ENCODE measurements around the gene NINJ1. TPM values are rescaled to one million over a fixed set of nuclear protein-coding genes. Genes with fewer than 3 reads are reported as not detected.

NINJ1 gene
- total and polyA plus RNA-seq, 2 of the 13 experiments (the other 11 are each of a cell fraction or from before 2014, with no cell fraction given), result 81.2 to 92.1 TPM

DNA sequence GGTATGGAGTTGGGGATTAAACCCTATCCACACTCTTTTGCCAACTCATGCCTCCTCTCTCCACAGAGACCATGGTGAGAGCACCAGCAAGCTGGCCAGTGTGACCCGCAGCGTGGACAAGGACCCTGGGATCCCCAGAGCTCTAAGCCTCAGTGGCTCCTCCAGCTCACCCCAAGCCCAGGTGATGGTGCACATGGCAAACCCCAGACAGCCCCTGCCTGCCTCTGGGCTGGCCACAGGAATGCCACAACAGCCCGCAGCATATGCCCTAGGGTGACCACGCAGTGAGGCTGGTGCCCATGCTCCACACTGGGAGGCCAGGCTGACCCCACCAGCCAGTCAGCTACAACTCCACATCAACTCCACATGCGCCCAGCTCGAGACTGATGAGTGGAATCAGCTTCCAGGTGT lies 49.6 kb downstream of the NINJ1 start (continued):
- no peak for TF ChIP-seq ZNF121 (CRISPR knock-in tag; IDR thresholded peaks at IDR 0.05)
- no peak for TF ChIP-seq BORCS8-MEF2B (CRISPR knock-in tag; IDR thresholded peaks at IDR 0.05)
- TF ChIP-seq, protein P1, sequence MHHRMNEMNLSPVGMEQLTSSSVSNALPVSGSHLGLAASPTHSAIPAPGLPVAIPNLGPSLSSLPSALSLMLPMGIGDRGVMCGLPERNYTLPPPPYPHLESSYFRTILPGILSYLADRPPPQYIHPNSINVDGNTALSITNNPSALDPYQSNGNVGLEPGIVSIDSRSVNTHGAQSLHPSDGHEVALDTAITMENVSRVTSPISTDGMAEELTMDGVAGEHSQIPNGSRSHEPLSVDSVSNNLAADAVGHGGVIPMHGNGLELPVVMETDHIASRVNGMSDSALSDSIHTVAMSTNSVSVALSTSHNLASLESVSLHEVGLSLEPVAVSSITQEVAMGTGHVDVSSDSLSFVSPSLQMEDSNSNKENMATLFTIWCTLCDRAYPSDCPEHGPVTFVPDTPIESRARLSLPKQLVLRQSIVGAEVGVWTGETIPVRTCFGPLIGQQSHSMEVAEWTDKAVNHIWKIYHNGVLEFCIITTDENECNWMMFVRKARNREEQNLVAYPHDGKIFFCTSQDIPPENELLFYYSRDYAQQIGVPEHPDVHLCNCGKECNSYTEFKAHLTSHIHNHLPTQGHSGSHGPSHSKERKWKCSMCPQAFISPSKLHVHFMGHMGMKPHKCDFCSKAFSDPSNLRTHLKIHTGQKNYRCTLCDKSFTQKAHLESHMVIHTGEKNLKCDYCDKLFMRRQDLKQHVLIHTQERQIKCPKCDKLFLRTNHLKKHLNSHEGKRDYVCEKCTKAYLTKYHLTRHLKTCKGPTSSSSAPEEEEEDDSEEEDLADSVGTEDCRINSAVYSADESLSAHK (CRISPR knock-in tag; IDR thresholded peaks at IDR 0.05; ENCODE audit: borderline replicate concordance), result no peak
- no peak for TF ChIP-seq MYC (CRISPR knock-in tag; IDR thresholded peaks at IDR 0.05; ENCODE audit: borderline replicate concordance)
- no peak for TF ChIP-seq ATAD3A (CRISPR knock-in tag; IDR thresholded peaks at IDR 0.05)
- TF ChIP-seq ZNF816 (CRISPR knock-in tag; IDR thresholded peaks at IDR 0.05; ENCODE audit: borderline replicate concordance), result no peak
- no peak for TF ChIP-seq TEAD2 (CRISPR knock-in tag; IDR thresholded peaks at IDR 0.05)

DNA sequence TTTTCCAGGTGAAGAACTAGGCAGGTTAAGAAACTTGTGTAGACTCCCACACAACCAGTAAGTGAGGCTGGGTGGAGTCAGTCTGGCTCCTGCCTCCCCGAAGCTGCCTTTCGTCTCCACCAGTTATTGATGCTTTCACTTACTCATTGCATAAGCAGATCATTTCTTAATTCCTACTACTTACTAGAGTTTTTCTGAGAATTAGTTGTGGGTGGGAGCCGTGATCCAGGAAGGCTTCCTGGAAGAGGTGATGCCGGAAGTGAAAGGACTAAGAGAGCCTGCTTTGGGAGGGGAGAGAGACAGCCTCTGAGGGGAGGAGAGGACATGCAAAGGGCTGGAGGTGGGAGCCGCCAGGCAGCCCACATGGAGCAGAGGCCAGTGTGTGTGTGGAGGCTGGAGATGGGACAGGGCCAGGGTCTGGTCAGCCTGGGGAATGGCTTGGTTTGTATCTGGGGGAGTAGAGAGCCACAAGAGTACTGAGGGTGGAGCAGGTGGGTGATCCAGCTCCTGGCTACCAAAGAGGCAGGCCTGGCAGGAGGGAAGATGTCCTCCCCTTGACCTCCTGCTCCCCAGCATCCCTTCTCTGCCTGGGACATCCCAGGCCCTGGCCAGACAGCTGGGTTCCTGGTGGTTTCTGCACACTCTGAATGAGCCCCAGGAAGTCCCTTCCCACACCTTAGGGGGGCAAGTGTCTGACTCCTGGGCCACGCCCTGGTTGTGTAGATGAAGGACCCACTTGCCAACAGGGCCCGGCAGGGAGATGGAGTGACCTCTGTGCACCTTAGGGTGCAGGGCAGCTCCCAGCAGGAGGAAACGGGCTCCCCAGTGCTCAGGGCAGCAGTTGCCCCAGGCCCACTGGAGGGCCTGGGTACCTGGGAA lies 50.2 kb downstream of the NINJ1 start:
- intact Hi-C loops (cut with micrococcal nuclease; ENCODE audit: unreplicated experiment) (no loop called here), in situ Hi-C loops (cut with HindIII; ENCODE audit: extremely low pct_ligation_motif_present, low pct_unique_long_range_greater_than_20kb) (no loop called here)
- Histone ChIP-seq H3K9ac (ENCODE audit: insufficient read depth, low read depth, low read length) (no peak overlapping the region), H3K27ac (ENCODE audit: extremely low read length, insufficient read depth, low read length) (no peak overlapping the region), H3K27me3 (ENCODE audit: control insufficient read depth in 1 of 2, insufficient read depth in 2 of 2, low read length in 2 of 2) (no peaks in the 10 kb centered on the region; a peak in 1 of 5 replicates), H3K79me2 (ENCODE audit: insufficient read depth, low read length) (no peaks in the 10 kb centered on the region), H4K20me1 (ENCODE audit: insufficient read depth, low read length) (no peaks in the 10 kb centered on the region), H3K4me2 (ENCODE audit: low read depth, low read length) (no peak overlapping the region), H2AFZ (ENCODE audit: low read length) (no peak overlapping the region), H3K4me1 (ENCODE audit: insufficient read depth, low read length) (peaks cover 8% of the 10 kb centered on the region), H3K4me3 (replicated peaks in 1 of 3; ENCODE audit: insufficient read depth in 1 of 3, low read depth in 2 of 3, low read length in 3 of 3) (no peak overlapping the region), H3K9me3 (ENCODE audit: low read length) (no peaks in the 10 kb centered on the region), H3K36me3 (replicated peaks in 1 of 2; ENCODE audit: control insufficient read depth in 1 of 2, insufficient read depth in 2 of 2, low read length in 2 of 2) (no peaks in the 10 kb centered on the region)
- CTCF ChIA-PET (ENCODE audit: low intra/inter-chr PET ratio, low total read pairs), result no interaction called here
- ATAC-seq (peak; percentile 18; the same call in 1 of the 3 replicates), FAIRE-seq (no peak), DNase-seq (ENCODE audit: low spot score) (no peak)
- POLR2A ChIA-PET, result interaction anchor here (0.6 kb wide), 2 partner anchors 10 to 12 kb away, joined by 3 to 4 read pairs; no protein-coding TSS in a partner anchor
- BruUV-seq (replicated peaks), result no TSS peak
- WGBS (ENCODE audit: low lambda C conversion rate), result 68% methylated on average over 5 of the region's 8 CpGs
- TF ChIP-seq MYNN (CRISPR knock-in tag; IDR thresholded peaks at IDR 0.05; ENCODE audit: low read depth), result no peak
- no peak for TF ChIP-seq NR2C2 (CRISPR knock-in tag; IDR thresholded peaks at IDR 0.05; ENCODE audit: borderline replicate concordance)
- TF ChIP-seq, protein P2, sequence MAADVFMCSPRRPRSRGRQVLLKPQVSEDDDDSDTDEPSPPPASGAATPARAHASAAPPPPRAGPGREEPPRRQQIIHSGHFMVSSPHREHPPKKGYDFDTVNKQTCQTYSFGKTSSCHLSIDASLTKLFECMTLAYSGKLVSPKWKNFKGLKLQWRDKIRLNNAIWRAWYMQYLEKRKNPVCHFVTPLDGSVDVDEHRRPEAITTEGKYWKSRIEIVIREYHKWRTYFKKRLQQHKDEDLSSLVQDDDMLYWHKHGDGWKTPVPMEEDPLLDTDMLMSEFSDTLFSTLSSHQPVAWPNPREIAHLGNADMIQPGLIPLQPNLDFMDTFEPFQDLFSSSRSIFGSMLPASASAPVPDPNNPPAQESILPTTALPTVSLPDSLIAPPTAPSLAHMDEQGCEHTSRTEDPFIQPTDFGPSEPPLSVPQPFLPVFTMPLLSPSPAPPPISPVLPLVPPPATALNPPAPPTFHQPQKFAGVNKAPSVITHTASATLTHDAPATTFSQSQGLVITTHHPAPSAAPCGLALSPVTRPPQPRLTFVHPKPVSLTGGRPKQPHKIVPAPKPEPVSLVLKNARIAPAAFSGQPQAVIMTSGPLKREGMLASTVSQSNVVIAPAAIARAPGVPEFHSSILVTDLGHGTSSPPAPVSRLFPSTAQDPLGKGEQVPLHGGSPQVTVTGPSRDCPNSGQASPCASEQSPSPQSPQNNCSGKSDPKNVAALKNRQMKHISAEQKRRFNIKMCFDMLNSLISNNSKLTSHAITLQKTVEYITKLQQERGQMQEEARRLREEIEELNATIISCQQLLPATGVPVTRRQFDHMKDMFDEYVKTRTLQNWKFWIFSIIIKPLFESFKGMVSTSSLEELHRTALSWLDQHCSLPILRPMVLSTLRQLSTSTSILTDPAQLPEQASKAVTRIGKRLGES (CRISPR knock-in tag; IDR thresholded peaks at IDR 0.05; ENCODE audit: borderline replicate concordance), result no peak
- TF ChIP-seq ZNF556 (CRISPR knock-in tag; IDR thresholded peaks at IDR 0.05; ENCODE audit: borderline replicate concordance), result no peak
- TF ChIP-seq U2AF2 (IDR thresholded peaks at IDR 0.05; ENCODE audit: low read depth, low read length), result no peak
- TF ChIP-seq ZSCAN21 (CRISPR knock-in tag; IDR thresholded peaks at IDR 0.05; ENCODE audit: borderline replicate concordance), result no peak
- TF ChIP-seq, protein P3, sequence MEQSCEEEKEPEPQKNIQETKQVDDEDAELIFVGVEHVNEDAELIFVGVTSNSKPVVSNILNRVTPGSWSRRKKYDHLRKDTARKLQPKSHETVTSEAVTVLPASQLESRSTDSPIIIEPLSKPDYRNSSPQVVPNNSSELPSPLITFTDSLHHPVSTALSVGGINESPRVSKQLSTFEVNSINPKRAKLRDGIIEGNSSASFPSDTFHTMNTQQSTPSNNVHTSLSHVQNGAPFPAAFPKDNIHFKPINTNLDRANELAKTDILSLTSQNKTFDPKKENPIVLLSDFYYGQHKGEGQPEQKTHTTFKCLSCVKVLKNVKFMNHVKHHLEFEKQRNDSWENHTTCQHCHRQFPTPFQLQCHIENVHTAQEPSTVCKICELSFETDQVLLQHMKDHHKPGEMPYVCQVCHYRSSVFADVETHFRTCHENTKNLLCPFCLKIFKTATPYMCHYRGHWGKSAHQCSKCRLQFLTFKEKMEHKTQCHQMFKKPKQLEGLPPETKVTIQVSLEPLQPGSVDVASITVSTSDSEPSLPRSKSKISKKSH (CRISPR knock-in tag; IDR thresholded peaks at IDR 0.05; ENCODE audit: borderline replicate concordance), result no peak
- no peak for TF ChIP-seq HES4 (CRISPR knock-in tag; IDR thresholded peaks at IDR 0.05; ENCODE audit: borderline replicate concordance)
